Measurements from ENCODE around the gene DNAJC18.
A peak's percentile ranks its signal among the peaks of the same experiment; 100 is the strongest.
"Not testable (repeated sequence)": the region's sequence is repeated elsewhere in the genome, so short reads cannot be mapped to it uniquely, and the experiment has no call there.

The DNAJC18 gene

DNA sequence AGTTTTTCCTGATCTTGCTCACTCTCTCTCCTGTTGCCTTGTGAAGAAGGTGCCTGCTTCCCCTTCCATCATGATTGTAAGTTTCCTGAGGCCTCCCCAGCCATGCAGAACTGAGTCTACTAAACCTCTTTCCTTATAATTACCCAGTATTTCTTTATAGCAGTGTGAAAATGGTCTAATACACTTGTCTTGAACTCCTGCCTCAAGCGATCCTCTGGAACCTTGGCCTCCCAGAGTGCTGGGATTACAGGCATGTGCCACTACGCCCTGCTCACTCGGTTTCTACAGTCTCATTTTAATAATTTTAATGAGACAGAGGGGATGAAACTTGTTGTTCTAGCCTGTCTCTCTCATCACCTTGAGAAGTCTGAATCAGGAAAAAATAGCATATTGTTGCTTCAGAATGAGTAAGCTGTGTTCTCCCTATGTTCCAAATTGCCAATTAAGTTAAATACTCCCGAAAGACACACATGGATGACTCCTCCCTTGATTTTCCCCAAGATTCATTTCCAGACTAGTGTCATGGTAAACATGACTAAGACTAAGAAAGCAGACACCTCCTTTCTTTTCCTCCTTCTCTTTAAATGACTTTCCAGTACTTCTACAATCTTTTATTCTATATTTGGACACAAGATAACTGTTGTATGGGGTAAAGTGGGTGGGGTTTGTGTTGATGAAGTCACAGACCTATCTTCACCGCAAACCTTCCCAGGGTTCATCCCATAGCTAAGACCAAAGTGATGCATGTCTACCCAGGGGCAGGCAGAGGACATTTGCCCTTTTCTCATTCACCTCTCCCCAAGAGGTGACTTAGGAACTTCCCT, 7.8 kb upstream of the DNAJC18 start:
- TF ChIP-seq POLR2A (IDR thresholded peaks at IDR 0.05; ENCODE audit: extremely low read depth, insufficient read length) (no peak), MAX (IDR thresholded peaks at IDR 0.05; ENCODE audit: low read depth, low read length) (no peak), CTCF (IDR thresholded peaks at IDR 0.05; ENCODE audit: low read depth, low read length) (no peak), MYC (IDR thresholded peaks at IDR 0.05; ENCODE audit: low read depth, low read length) (no peak)
- DNase-seq (ENCODE audit: low read depth), result no peak
- H3K4me3 ChIP-seq (ENCODE audit: low read depth, low read length), result no peak overlapping the region

GRCh38 chr5:139445325-139446170, 6.2 kb upstream of the DNAJC18 start:
- TF ChIP-seq MYC (IDR thresholded peaks at IDR 0.05; ENCODE audit: low read depth, low read length), result no peak
- no peak for TF ChIP-seq POLR2A (IDR thresholded peaks at IDR 0.05; ENCODE audit: extremely low read depth, insufficient read length)
- TF ChIP-seq MAX (IDR thresholded peaks at IDR 0.05; ENCODE audit: low read depth, low read length), result no peak
- TF ChIP-seq CTCF (IDR thresholded peaks at IDR 0.05; ENCODE audit: low read depth, low read length), result no peak
- no peak for DNase-seq (ENCODE audit: low read depth)
- H3K4me3 ChIP-seq (ENCODE audit: low read depth, low read length), result no peak overlapping the region

DNA sequence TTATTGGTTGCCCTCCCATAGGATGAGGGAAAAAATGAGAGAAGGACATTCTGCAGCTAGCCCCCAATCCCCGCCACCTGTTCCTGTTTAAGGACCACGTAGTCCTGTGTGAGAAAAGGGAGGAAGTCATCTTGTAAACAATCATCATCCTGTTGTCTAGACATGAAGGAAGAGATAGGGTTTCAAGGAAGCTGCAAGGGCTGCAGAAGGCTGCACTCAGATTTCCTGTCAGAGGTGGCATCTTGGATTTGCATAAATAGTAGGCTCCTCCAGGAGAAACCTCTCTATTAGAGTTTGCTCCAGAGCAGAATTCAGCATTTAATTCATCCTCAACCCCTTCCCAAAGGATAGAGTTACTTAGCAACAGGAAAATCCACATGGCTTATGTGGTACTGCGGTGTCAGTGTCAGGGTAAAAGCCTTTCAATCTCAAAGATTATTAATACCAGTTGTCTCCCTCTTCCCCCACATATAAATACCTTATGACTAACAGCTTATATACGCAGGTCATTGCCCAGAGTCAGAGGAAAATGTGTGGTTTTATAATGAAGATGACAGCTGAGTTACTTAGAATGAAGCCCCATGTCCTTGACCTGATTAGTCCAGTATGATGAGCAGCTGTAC, 4.6 kb upstream of the DNAJC18 start:
- DNase-seq (ENCODE audit: low read depth), result no peak
- H3K4me3 ChIP-seq (ENCODE audit: low read depth, low read length), result no peak overlapping the region
- no peak for TF ChIP-seq MAX (IDR thresholded peaks at IDR 0.05; ENCODE audit: low read depth, low read length)
- TF ChIP-seq CTCF (IDR thresholded peaks at IDR 0.05; ENCODE audit: low read depth, low read length), result no peak
- no peak for TF ChIP-seq POLR2A (IDR thresholded peaks at IDR 0.05; ENCODE audit: extremely low read depth, insufficient read length)
- no peak for TF ChIP-seq MYC (IDR thresholded peaks at IDR 0.05; ENCODE audit: low read depth, low read length)

- not testable (repeated sequence) for DNase-seq (ENCODE audit: low read depth); H3K4me3 ChIP-seq (ENCODE audit: low read depth, low read length)
Observed at GRCh38 chr5:139440416-139440815, 1.1 kb upstream of the DNAJC18 start.

DNA sequence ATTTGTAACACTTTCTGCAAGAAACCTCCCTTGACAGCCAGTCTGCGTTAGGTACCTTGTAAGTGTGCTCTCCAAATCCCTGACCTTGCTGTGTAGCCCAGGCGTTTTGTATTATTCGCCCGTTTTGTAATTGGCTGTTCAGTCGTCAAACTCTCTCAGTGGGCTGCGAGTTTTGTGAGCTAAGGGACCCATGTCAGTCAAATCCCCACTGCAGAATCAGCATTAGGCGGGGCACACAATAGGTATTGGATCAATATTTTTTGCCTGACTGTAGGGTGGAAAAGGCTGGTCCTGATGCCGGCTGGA, 665 bp downstream of the DNAJC18 start:
- TF ChIP-seq CTCF (IDR thresholded peaks at IDR 0.05; ENCODE audit: low read depth, low read length) (no peak), MAX (IDR thresholded peaks at IDR 0.05; ENCODE audit: low read depth, low read length) (no peak), MYC (IDR thresholded peaks at IDR 0.05; ENCODE audit: low read depth, low read length) (no peak), POLR2A (IDR thresholded peaks at IDR 0.05; ENCODE audit: extremely low read depth, insufficient read length) (no peak)
- no peak for DNase-seq (ENCODE audit: low read depth)
- peak overlapping the region; percentile 28 for H3K4me3 ChIP-seq (ENCODE audit: low read depth, low read length)

GRCh38 chr5:139435676-139436075, 3.6 kb downstream of the DNAJC18 start:
- TF ChIP-seq CTCF (IDR thresholded peaks at IDR 0.05; ENCODE audit: low read depth, low read length), result no peak
- TF ChIP-seq MAX (IDR thresholded peaks at IDR 0.05; ENCODE audit: low read depth, low read length), result no peak
- no peak for TF ChIP-seq MYC (IDR thresholded peaks at IDR 0.05; ENCODE audit: low read depth, low read length)
- no peak for TF ChIP-seq POLR2A (IDR thresholded peaks at IDR 0.05; ENCODE audit: extremely low read depth, insufficient read length)
- H3K4me3 ChIP-seq (ENCODE audit: low read depth, low read length), result no peak overlapping the region
- no peak for DNase-seq (ENCODE audit: low read depth)
